HG03139 (cell line): ENCODE data around the gene NFKBIL1.
"Not testable (repeated sequence)": the region's sequence is repeated elsewhere in the genome, so short reads cannot be mapped to it uniquely, and the experiment has no call there.

Experiments used
- ATAC-seq: cut with Tn5 transposase; IDR thresholded peaks from one replicate; pipeline ENCODE4 v1.9.1; 2021; ENCODE audit not compliant: unreplicated experiment

NFKBIL1 gene

GRCh38 chr6:31580438-31580740 lies 33.0 kb downstream of the NFKBIL1 start:
- ATAC-seq = no peak

- no peak for ATAC-seq
These were observed 33.5 kb downstream of the NFKBIL1 start for GRCh38 chr6:31580807-31581433.

- ATAC-seq = no peak
These were observed 34.2 kb downstream of the NFKBIL1 start for GRCh38 chr6:31581434-31582229.

GRCh38 chr6:31582230-31582643 lies 34.8 kb downstream of the NFKBIL1 start, which contains the start of gene LTB:
TSS of gene LTB (minus strand) at chr6:31582424. CDS start at chr6:31582417, 7 bp downstream.
- ATAC-seq = no peak

DNA sequence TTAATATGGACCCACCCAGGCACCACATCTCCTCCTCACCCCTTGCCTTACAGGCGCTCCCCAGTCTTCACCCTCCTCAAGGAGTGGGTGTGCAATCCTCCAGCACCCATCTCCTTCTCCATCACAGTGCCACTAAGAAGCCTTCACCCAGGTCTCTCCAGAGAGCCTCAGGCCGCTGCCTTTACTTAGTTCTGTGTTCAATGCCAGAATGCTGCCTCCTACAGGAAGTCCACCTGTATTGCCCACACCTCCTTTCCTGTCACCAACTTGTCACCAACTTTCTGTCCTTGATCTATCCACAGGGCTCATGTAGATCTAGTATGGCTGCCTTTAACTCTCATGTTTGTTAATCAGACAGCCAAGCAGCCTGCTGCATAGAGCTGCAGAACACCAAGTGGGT lies 38.1 kb downstream of the NFKBIL1 start:
- no peak for ATAC-seq

DNA sequence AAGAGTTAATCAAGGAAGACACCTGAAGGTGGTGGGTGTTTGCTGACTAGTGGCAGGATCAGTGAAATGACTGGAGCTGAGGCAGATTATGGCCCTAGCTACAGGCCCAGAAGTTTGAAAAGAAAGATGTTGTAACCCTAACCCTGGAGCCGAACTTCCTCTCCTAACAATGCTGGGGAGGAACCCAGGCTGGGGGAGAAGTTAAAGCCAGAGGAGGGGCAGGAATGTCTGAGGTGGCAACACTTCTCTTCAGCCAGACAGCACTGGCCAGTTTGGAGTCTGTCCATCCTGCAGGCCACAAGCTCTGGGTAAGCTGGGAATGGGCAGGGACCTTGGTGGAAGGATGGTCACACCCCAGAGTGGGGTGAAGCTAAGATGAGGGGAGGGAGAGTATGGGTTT lies 38.6 kb downstream of the NFKBIL1 start, which contains the start of gene LST1:
LST1 (plus strand) TSS at position 270 of the 400 bp plus-strand sequence. CDS start 1,023 bp downstream, outside the sequence.
- ATAC-seq = no peak

DNA sequence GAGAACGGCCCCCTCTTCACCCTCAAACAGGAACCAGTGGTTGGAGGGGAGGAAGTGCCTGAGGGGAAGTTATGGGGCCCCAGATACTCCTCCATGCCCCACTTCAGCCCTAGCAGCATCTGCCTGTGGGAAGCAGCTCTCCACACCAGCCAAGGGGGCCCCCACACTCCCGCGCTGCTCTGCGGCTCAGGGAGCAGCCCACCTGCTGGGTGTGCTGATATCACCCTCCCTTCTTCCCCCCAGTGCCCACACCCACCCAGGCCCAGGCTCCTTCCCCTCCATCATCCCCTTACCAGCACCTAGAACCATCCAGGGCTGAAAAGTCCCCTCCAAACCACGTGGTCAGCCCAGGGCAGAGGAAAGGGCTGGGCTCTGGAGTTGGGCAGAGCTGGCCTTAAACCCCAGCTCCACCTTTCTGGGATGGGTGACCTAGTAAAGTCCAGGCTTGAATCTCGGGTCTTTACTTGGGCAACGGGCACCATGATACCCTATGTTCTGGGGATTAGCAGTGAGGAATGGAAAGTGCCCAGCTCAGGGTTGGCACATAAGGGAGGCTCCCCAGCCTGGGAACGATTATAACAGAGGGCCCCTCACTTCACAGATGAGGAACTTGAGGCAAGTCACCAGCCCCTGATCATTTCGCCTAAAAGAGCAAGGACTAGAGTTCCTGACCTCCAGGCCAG lies 39.3 kb downstream of the NFKBIL1 start:
- ATAC-seq = no peak

- no peak for ATAC-seq
These were observed 40.7 kb downstream of the NFKBIL1 start for GRCh38 chr6:31587791-31588777.

- no peak for ATAC-seq
These were observed 41.7 kb downstream of the NFKBIL1 start for GRCh38 chr6:31588871-31589650.

DNA sequence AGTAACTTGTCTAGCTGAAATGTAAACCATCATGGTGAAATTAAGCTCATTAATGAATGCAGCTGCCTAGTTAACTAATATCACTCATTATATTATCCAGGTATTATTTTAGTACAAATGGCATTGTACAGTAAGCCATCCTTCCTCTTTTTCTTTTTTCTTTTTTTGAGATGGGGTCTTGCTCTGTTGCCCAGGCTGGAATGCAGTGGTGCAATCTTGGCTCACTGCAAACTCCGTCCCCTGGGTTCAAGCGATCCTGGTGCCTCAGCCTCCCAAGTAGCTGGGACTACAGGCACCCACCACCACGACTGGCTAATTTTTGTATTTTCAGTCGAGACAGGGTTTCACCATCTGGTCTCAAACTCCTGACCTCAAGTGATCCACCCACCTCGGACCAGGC lies 43.3 kb downstream of the NFKBIL1 start:
- ATAC-seq = not testable (repeated sequence)

GRCh38 chr6:31592396-31592771 lies 45.0 kb downstream of the NFKBIL1 start:
- ATAC-seq = no peak

GRCh38 chr6:31597006-31597405 lies 49.6 kb downstream of the NFKBIL1 start:
- ATAC-seq = no peak

DNA sequence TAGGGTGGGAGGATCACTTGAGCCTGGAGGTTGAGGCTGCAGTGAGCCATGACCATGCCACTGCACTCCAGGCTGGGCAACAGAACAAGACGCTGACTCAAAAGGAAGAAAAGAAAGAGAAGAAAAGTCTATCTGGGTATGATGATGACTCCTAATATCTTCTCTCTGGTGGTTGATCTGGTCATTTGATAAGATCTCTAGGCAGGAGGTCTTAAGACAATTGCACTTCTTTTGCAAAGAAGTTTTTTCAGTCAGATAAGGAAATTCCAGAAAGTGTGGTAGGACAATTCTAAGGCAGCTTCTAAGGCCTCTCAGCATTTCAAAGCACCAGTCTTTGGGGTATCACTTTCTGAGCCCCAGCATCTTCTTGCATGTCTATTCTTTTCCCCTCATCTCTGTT lies 59.9 kb downstream of the NFKBIL1 start:
- ATAC-seq = no peak
